ENCODE results near the gene LST1.
"Not testable (repeated sequence)": the region's sequence is repeated elsewhere in the genome, so short reads cannot be mapped to it uniquely, and the experiment has no call there.

The LST1 gene

DNA sequence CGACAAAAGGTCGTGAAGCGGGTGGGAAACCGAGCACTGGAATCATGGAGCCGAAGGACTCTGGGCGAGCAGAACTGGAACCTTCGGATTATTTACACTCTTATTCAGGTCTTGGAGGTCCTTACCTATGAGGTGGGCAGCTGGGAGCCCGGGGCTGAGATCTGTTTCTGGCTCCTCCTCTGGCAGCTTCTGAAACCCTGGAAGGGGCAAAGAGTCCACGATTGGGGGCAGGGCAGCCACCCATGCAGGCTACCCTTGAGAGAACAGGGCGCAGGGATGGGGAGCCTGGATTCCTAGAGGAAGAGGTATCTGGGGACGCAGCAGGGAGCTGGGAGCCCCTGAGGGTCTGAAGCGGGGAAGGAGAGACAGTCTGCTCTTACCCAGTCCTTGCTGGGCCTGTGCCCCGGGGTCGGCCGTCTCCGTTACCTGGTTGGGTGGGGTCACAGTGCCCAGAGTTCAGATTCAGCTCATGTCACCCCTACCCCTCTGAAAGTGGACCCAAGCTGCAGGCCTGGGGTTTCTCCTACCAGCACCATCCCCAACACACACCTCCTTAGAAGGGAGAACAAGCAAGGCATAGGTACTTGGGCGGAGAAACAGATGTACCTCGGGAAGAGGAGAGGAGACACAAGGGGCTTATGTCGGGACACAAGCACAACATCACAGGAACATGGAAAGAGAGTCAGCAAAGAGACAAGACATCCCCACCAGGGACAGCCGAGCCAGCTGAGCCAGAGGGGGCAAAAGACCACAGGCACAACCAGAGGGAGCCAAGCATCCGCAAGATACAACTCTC lies 4.4 kb upstream of the LST1 start:
- DNase-seq, result no peak

DNA sequence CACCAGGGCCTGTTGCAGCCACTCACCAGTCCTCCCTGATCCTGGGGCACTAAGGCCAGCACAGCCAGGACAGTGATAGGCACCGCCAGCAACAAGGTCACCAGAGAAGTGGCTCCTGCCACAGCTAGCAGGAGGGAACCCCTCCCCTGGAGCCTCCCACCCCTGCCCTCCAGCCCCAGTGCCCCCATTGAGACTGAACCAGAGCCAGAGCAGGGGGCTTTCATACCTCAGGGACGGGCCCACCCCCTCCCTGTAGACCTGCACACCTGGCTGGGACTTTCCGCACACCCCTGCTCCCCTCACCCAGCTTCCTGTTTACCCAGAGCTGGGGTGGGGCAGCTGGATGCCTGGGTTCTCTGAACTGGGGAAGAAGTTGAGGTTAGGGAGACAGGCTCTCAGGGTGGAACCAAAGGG lies 3.8 kb upstream of the LST1 start, which contains the start of gene LTB:
Gene LTB, minus strand, starts transcription at position 195 of the 414 bp plus-strand sequence. Its CDS starts 7 bp downstream, at position 188.
- DNase-seq, result no peak

DNA sequence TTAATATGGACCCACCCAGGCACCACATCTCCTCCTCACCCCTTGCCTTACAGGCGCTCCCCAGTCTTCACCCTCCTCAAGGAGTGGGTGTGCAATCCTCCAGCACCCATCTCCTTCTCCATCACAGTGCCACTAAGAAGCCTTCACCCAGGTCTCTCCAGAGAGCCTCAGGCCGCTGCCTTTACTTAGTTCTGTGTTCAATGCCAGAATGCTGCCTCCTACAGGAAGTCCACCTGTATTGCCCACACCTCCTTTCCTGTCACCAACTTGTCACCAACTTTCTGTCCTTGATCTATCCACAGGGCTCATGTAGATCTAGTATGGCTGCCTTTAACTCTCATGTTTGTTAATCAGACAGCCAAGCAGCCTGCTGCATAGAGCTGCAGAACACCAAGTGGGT lies 586 bp upstream of the LST1 start:
- no peak for DNase-seq

DNA sequence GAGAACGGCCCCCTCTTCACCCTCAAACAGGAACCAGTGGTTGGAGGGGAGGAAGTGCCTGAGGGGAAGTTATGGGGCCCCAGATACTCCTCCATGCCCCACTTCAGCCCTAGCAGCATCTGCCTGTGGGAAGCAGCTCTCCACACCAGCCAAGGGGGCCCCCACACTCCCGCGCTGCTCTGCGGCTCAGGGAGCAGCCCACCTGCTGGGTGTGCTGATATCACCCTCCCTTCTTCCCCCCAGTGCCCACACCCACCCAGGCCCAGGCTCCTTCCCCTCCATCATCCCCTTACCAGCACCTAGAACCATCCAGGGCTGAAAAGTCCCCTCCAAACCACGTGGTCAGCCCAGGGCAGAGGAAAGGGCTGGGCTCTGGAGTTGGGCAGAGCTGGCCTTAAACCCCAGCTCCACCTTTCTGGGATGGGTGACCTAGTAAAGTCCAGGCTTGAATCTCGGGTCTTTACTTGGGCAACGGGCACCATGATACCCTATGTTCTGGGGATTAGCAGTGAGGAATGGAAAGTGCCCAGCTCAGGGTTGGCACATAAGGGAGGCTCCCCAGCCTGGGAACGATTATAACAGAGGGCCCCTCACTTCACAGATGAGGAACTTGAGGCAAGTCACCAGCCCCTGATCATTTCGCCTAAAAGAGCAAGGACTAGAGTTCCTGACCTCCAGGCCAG lies 663 bp downstream of the LST1 start:
- DNase-seq, result no peak

DNA sequence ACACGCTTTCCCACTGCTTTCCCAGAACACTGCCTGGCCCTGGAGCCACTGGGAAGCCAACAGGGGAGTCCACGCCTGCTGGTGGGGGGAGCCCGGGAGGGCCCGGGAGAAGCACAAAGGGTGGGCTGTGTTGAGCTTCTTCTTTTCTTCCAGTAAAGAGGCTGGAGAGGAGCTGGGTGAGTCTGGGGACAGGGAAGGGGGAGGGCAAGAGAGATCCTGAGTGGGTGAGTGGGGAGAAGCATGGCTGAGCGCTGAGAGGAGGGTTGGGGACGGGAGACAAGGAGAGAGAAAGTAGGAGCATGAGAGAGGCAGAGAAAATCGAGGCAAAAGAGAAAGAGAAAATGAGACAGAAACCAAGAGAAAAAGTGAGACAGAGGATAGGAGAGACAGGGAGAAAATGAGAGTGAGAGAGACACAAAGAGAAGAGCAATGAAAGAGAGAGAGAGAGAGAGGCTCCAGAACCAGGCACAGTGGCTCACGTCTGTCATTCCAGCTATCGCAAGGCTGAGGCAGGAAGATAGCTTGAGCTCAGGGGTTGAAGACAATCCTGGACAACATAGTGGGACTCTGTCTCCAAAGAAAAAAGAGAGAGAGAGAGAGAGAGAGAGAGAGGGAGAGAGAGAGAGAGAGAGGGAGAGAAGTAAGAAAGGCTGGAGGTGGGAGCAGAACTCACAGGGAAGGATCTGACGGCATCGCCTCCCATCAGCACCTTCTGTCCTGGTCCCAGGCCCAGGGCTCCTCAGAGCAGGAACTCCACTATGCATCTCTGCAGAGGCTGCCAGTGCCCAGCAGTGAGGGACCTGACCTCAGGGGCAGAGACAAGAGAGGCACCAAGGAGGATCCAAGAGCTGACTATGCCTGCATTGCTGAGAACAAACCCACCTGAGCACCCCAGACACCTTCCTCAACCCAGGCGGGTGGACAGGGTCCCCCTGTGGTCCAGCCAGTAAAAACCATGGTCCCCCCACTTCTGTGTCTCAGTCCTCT lies 2.0 kb downstream of the LST1 start:
- no peak for DNase-seq

DNA sequence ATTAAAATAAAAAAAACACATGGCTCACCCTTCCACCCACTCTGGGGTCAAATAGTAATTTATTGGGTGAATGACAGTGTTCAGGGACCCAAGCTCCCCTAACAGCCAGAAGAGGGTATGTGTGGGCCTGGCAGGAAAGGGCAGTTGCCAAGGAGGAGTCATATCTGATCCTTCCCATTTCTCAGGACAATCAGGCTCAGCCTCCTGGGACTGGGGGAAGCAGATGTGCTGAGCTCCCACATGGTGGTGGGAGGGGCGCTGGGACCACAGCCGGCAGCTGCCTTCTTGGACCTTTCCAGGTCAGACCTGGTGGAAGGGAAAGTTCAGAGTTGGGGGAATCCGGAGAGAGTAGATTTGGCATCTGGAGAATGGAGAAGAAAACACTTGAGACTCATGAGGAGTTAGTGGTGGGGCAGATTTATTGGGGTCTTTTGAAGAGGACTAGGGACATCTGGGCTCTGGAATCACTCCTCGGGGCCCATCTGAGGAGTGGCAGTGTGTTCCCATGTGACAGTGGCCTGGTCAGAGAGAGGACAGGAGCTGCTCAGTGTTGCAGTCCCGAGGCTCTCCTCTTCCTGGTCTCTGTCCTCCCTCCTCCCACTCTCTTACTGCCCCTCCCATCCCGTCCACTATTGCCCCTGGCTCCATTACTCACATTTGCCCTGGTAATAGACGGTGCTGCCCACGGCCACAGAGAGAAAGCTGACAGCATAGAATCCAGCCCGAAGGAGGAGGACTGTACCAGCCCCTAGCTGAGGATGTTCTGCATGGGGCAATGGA lies 3.0 kb downstream of the LST1 start:
- DNase-seq, result no peak

DNA sequence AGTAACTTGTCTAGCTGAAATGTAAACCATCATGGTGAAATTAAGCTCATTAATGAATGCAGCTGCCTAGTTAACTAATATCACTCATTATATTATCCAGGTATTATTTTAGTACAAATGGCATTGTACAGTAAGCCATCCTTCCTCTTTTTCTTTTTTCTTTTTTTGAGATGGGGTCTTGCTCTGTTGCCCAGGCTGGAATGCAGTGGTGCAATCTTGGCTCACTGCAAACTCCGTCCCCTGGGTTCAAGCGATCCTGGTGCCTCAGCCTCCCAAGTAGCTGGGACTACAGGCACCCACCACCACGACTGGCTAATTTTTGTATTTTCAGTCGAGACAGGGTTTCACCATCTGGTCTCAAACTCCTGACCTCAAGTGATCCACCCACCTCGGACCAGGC lies 4.6 kb downstream of the LST1 start:
- DNase-seq, result not testable (repeated sequence)

DNA sequence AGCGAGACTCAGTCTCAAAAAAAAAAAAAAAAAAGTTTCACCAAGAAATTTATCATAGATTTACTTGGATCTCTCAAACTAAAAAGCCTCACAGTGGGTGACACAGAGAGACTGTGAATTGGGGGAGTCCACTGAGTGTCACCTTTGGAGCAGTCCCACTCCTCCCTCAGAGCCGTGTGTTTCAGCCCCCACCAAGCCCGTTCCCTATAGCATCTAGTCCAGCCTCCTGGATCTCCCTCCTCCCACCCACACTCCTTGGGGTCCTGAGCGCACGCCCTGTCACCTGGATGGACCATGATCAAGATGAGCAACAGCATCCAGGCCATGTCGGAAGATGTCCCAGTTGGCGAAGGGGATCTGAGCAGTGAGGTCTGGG lies 6.3 kb downstream of the LST1 start:
- DNase-seq, result no peak

DNA sequence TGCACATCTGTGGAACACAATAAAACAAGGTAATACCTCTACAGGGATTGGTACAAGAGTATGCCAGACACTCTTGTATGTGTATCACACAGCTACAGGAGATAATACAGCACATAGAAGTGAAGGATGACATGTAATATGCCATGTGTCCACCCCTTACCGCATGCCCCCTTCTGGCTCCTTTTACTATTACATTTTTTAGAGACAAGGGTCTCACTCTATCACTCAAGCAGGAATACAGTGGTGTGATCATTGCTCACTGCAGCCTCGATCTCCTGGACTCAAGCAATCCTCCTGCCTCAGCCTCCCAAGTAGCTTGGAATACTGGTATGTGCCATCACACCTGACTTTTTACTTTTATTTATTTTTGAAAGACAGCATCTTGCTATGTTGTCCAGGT lies 10.9 kb downstream of the LST1 start:
- no peak for DNase-seq

DNA sequence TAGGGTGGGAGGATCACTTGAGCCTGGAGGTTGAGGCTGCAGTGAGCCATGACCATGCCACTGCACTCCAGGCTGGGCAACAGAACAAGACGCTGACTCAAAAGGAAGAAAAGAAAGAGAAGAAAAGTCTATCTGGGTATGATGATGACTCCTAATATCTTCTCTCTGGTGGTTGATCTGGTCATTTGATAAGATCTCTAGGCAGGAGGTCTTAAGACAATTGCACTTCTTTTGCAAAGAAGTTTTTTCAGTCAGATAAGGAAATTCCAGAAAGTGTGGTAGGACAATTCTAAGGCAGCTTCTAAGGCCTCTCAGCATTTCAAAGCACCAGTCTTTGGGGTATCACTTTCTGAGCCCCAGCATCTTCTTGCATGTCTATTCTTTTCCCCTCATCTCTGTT lies 21.2 kb downstream of the LST1 start:
- no peak for DNase-seq

DNA sequence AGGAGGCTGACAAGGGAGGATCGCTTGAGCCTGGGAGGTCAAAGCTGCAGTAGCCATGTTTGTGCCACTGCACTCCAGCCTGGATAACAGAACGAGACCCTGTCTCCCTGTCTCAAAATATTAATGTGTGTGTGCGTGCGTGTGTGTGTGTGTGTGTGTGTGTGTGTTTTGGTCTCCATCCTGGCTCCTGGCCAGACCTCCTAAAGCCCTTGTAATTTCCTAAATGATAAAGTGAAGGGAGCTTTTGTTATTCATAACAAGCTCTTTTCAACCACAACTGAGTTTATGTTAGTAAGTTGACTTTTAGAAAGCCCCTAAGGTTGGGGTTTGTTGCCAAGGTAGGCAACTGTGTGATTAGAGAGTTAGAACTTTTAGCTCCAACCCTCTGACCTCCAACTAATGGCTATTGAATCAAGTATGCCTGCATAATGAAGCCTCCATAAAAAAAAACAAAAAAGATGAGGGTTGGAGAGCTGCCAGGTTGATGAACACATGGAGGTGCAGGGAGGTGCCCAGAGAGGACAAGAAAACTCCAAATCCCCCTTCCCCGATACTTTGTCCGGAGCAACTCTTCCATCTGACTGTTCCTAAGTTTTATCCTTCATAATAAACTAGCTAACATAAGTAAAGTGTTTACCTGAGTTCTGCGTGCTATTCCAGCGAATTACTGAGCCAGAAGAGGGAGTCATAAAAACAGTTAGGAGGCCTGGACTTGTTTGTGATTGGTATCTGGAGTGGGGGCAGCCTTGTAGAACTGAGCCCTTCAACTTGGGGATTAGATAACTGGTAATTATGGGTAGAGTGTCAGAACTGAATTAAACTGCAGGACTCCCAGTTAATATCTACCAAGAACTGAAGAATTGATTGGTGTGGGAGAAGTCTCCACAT lies 23.7 kb downstream of the LST1 start:
- DNase-seq, result no peak

DNA sequence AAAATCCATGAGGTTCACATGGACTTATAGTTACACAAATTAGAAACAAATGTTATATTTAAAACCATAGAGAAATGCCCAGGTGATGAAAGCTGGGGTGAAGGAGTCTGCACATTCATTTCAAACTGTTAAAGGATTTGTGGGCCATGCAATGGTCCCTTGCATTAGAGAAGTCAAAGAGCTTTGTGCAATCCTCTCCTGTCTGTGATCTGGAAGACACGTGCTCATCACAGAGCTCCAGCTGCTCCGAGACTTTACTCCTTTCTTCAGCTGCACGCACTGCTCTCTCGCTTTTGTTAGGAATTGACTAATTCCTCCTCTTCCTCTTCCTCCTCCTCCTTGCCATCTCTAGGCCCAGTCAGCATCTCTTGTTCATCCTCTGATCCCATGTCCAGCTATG lies 24.9 kb downstream of the LST1 start:
- DNase-seq, result no peak

DNA sequence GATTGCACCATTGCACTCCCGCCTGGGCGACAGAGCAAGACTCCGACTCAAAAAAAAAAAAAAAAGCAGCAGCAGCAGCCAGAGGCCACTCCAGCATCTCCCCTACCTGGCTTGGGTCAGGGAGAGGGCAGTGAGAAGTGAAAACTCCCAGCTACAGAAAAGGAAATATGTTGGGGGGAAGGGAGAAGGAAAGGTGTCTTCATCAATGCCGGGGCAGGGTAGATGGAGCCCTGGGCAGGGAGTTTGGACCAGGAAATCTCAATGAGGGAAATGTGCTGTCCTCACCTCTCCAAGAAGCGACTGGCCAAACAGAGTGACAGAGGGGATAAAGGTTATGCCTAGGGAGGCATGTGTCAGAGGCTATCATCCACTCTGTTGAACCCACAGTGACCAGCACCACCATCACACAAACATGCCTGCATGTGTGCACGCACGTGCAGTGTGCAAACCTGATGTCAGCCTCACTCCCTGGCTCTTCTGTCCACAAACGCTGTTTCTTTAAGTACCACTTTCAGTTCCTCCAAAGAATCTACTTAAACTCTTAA lies 28.1 kb downstream of the LST1 start:
- no peak for DNase-seq

DNA sequence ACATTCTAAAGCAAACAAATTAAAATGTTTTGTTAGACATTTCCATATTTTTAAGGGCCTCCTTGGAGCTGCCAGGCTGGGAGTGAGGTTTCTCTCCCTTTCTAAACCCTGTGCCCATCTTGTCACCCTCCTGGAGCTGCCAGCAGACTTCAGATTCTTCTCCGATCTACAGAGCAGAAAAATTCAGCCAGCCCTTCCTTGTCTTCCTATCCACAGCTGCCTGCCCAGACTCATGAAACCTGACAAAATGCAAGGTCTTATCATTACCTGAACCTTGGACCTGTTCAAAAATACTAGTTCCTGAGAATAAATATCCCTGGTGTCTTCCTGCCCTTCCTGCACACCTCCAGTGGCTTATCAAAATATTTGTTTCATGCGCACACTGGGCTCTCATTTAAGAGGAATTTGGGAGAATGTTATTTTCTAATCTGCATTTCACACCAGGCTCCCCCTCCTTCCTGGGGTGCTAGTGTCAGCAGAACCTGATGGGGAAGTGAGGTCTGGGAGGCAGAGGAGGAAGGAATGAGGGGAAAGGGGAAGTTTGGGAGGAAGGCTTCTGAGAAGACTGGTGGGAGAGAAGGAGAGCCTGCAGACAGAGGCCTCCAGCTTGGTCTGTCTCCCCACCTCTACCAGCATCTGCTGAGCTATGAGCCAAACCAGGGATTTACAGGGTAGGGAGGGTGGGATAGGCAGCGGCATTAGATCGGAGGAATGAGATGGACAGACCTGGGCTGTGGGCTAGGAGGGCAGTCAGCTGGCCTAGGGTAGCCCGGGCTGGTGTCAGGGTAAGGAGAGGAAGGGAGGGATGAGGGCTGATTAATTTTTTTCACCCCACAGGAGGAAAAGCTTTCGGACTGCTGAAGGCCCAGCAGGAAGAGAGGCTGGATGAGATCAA lies 28.9 kb downstream of the LST1 start, which contains the start of gene AIF1:
Gene AIF1, plus strand, starts transcription at position 551 of the 895 bp plus-strand sequence. Its CDS starts 96 bp downstream, at position 647.
- DNase-seq, result no peak

DNA sequence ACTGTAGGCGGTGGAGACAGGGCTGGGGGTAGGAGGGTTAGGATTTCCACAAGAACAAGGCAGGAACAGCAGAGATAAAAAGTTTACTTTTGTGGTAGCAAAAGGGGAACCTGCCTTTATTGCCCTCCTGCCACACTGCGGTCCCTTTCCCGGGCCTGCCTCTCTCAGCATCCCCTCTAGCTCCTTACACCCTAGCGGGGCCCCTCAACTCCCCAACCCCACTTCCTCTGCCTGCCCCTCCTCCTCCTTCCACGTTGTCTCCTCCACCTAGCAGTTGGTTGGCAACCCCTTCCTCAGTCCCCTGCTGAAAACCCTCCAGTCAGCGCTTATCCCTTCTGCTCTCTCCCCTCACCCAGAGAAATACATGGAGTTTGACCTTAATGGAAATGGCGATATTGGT lies 29.7 kb downstream of the LST1 start:
- DNase-seq, result no peak

DNA sequence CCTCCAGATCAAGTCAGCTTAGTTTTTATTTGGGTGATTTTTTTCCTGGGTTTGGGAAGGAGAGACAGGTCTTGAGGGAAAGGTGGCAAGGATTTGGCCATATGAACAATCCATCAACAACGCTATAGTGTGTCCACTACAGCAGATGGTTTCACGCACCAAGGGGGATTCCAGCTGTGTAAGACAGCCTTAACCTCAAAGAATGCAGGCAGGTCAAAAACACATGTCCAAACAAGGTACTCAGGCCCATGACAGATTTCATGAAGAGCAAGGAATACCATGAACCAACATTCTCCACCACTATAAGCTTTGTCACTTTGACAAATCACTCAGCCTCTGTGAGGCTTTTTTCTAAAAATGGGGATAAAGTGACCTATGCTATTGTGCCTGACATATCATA lies 30.9 kb downstream of the LST1 start:
- DNase-seq, result no peak

DNA sequence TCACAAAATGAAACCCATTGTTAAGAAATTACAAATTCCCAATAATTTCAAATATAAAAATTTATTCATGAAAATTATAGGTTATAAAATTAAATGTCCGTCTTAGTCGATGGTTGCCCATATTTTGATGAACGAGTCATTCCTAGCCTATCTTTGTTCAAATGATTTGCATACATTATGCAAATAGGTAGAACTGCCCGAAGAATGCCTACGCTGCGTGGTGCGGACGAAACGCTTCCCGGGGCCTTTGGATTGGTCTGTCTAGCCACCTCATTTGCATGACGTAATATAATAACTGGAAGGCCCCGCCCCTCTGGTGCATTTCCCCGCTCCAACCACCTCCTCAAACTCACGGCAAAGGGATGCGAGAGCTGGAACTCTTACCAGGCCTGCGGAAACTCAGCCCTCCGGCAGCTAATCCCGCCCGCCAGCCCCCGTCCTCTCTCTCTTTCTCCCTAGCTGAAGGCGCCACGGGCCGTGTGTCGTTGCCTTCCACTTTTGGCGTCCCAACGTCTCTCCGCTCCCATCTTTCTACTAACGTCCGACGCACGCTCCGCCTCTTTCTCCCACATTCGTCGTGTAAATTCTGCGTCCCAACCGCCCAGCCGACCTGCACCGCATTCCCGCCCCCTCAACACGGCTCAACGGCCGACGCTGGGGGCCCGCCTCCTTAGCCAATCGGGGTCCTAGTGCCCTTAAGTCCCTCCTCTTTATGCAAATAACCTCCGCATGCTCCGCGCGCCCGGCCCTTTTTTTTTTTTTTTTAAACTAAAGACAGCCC lies 33.9 kb downstream of the LST1 start:
- DNase-seq, result peak; percentile 91

DNA sequence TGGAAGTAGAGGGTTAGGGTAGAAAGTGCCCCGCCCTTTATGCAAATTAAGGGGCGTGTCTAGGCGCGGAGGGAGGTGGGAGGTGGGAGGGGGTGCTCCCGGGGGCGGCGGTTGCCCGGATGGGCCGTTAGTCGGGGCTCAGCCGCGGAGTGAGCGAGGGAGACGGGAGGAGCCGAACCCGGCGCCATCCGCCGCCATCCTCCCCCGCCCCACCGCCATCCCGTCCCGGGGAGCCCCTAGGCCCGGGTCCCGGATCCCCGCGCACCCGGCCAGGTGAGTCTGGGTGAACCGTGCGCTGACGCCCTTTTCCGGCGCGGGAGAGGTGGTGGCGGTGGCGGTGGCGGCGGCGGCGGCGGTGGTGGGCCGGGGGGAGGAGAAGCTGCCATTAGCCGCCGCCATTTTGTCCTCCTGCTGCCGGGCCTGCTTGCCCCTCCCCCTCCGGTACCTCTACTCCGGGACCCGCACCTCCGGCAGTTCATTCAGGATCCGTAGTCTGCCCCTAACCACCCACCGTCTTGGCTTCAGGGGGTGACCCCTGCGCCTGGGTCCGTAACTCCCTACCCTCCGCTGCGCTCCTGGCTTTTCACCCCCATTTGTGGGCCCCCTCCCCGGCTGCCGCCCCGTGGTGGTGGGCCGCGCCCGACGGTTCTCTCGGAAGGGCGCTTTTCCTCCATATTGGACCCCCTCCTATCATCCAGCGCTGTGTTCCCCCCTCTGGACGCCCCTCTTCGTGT lies 34.7 kb downstream of the LST1 start, which contains the start of gene PRRC2A:
Gene PRRC2A, plus strand, starts transcription at position 130 of the 734 bp plus-strand sequence. CDS start 2,075 bp downstream, outside the sequence.
- DNase-seq, result peak; percentile 93
